KBM-7 (cell line): ENCODE results near the gene FBXL3.

ENCODE experiments used
- DNase-seq: peaks from one replicate; pipeline ENCODE4 v3.0.0-alpha.2; 2015
- in situ Hi-C: fragments of 300-500 bp; cut with MboI; formaldehyde crosslinking; loops from 2 replicates; pipeline ENCODE4 v1.14.3; 2020; ENCODE audit warnings: low sequenced_read_pairs, low pct_unique_long_range_greater_than_20kb, mixed read lengths

FBXL3 gene

GRCh38 chr13:77026861-77027621 lies at the start of gene FBXL3:
FBXL3 (minus strand) TSS chr13:77027159; CDS start chr13:77021860, 5,299 bp downstream.
- in situ Hi-C loops = no loop called here
- peak; percentile 78 for DNase-seq

- in situ Hi-C loops = no loop called here
Observed at GRCh38 chr13:77067519-77067918, 40.6 kb upstream of the FBXL3 start.

GRCh38 chr13:77065461-77066147 lies 38.6 kb upstream of the FBXL3 start:
- peak; percentile 35 for DNase-seq
- in situ Hi-C loops = no loop called here

More at GRCh38 chr13:77067519-77067918, 40.6 kb upstream of the FBXL3 start:
- no peak for DNase-seq

- DNase-seq = no peak
- in situ Hi-C loops = no loop called here
Observed at GRCh38 chr13:77062097-77062496, 35.1 kb upstream of the FBXL3 start.

- DNase-seq = no peak
- in situ Hi-C loops = no loop called here
Observed at GRCh38 chr13:77061362-77061761, 34.4 kb upstream of the FBXL3 start.

GRCh38 chr13:77056886-77057285 lies 29.9 kb upstream of the FBXL3 start:
- in situ Hi-C loops = no loop called here
- DNase-seq = no peak

- in situ Hi-C loops = no loop called here
- no peak for DNase-seq
Observed at GRCh38 chr13:77056382-77056781, 29.4 kb upstream of the FBXL3 start.

- no peak for DNase-seq
- in situ Hi-C loops = no loop called here
Observed at GRCh38 chr13:77055158-77055557, 28.2 kb upstream of the FBXL3 start.

- in situ Hi-C loops = no loop called here
Observed at GRCh38 chr13:77053192-77053591, 26.2 kb upstream of the FBXL3 start.

GRCh38 chr13:77048681-77049080 lies 21.7 kb upstream of the FBXL3 start:
- in situ Hi-C loops = no loop called here
- DNase-seq = peak; percentile 64

More at GRCh38 chr13:77053192-77053591, 26.2 kb upstream of the FBXL3 start:
- DNase-seq = no peak

GRCh38 chr13:77047649-77048343 lies 20.8 kb upstream of the FBXL3 start:
- DNase-seq = no peak
- in situ Hi-C loops = no loop called here

- in situ Hi-C loops = no loop called here
- peak; percentile 39 for DNase-seq
Observed at GRCh38 chr13:77042566-77043177, 15.7 kb upstream of the FBXL3 start.

GRCh38 chr13:77040835-77041234 lies 13.9 kb upstream of the FBXL3 start:
- no peak for DNase-seq
- in situ Hi-C loops = no loop called here

- DNase-seq = no peak
- in situ Hi-C loops = no loop called here
Observed at GRCh38 chr13:77040076-77040475, 13.1 kb upstream of the FBXL3 start.

GRCh38 chr13:77038907-77039480 lies 12.0 kb upstream of the FBXL3 start:
- no peak for DNase-seq
- in situ Hi-C loops = no loop called here

- no peak for DNase-seq
- in situ Hi-C loops = no loop called here
Observed at GRCh38 chr13:77036279-77036678, 9.3 kb upstream of the FBXL3 start.

GRCh38 chr13:77034881-77035280 lies 7.9 kb upstream of the FBXL3 start:
- in situ Hi-C loops = no loop called here
- no peak for DNase-seq

GRCh38 chr13:77033717-77034302 lies 6.9 kb upstream of the FBXL3 start:
- DNase-seq = no peak
- in situ Hi-C loops = no loop called here

GRCh38 chr13:77031656-77032243 lies 4.8 kb upstream of the FBXL3 start:
- in situ Hi-C loops = no loop called here

More at GRCh38 chr13:77031656-77032243, 4.8 kb upstream of the FBXL3 start:
- DNase-seq = no peak
